ENCODE data around the gene NASP. TPM values are rescaled to one million over a fixed set of nuclear protein-coding genes. Genes with fewer than 3 reads are reported as not detected.

Gene NASP
- total and polyA plus RNA-seq, 2 experiments from 2014 or later = 68.6 to 82.6 TPM

DNA sequence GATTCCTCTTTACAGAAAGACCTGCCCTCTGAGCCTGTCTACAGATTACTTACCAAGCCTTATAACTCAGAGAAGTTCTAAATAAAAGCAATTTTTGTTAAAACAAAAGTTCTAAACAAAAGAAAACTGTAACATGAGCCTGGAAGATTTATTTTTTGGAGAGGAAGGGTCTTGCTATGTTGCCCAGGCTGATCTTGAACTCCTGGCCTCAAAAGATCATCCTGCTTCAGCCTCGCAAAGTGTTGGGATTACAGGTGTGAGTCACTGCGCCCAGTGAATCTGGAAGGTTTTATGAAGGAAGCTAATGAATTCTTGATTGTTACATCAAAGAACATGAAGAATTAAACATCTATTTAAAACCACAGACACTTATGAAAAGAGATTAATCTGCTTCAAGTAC lies 75.4 kb downstream of the NASP start:
- peak overlapping the region; percentile 4 for H3K4me2 ChIP-seq
- peaks cover 45% of the 10 kb centered on the region for H4K20me1 ChIP-seq (ENCODE audit: insufficient read depth, poor library complexity, severe bottlenecking)
- H3K9me3 ChIP-seq (ENCODE audit: low read depth) = no peaks in the 10 kb centered on the region
- no peaks in the 10 kb centered on the region for H3K9me2 ChIP-seq (replicated peaks; ENCODE audit: insufficient read depth)
- H3K79me2 ChIP-seq = peaks cover 94% of the 10 kb centered on the region
- no peak for DNase-seq (ENCODE audit: low spot score)
- no peak overlapping the region for H2AFZ ChIP-seq
- H3K36me3 ChIP-seq (replicated peaks; ENCODE audit: insufficient read depth, low read depth) = no peaks in the 10 kb centered on the region
- H3K27me3 ChIP-seq = no peaks in the 10 kb centered on the region
- peaks cover 6% of the 10 kb centered on the region for H3K4me1 ChIP-seq (ENCODE audit: insufficient read depth)
- H3K27ac ChIP-seq = peak overlapping the region; percentile 14
- WGBS (ENCODE audit: low lambda C conversion rate, missing lambda C conversion rate) = 97% methylated on average over 2 of the region's 2 CpGs
- TF ChIP-seq CTCF (IDR thresholded peaks at IDR 0.05; ENCODE audit: poor library complexity) = no peak
- H3K4me3 ChIP-seq = no peak overlapping the region

DNA sequence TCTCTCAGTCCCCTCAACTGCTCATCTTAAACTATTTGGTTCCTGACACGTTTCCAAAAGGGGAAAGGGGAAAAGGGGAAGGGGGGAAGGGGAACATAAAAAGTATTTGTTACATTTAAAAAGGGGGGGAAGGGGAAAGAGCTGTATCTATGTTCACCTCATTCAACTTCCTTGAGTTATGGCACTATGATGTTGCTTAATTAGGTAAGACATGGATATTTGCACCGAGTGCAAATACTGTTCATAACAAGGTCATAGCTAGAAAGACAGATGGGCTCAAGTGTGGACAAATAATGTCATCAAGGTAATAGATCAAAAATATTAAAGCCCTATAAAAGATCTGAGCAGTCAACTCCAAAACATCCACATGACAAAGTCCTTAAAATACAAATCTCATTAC lies 76.5 kb downstream of the NASP start:
- Histone ChIP-seq H3K27me3 (no peaks in the 10 kb centered on the region), H3K4me2 (no peak overlapping the region), H3K4me3 (no peak overlapping the region), H2AFZ (no peak overlapping the region), H3K4me1 (ENCODE audit: insufficient read depth) (peaks cover 6% of the 10 kb centered on the region), H4K20me1 (ENCODE audit: insufficient read depth, poor library complexity, severe bottlenecking) (peaks cover 57% of the 10 kb centered on the region), H3K9me3 (ENCODE audit: low read depth) (no peaks in the 10 kb centered on the region), H3K36me3 (replicated peaks; ENCODE audit: insufficient read depth, low read depth) (no peaks in the 10 kb centered on the region), H3K79me2 (peaks cover 94% of the 10 kb centered on the region), H3K9me2 (replicated peaks; ENCODE audit: insufficient read depth) (no peaks in the 10 kb centered on the region), H3K27ac (no peak overlapping the region)
- DNase-seq (ENCODE audit: low spot score) = no peak
- TF ChIP-seq CTCF (IDR thresholded peaks at IDR 0.05; ENCODE audit: poor library complexity) (no peak), EZH2phosphoT487 (IDR thresholded peaks at IDR 0.05; ENCODE audit: low read depth, severe bottlenecking, unreplicated experiment) (no peak), EZH2 (IDR thresholded peaks at IDR 0.05; ENCODE audit: borderline replicate concordance) (no peak)
- 94% methylated on average over 2 of the region's 2 CpGs for WGBS (ENCODE audit: low lambda C conversion rate, missing lambda C conversion rate)

DNA sequence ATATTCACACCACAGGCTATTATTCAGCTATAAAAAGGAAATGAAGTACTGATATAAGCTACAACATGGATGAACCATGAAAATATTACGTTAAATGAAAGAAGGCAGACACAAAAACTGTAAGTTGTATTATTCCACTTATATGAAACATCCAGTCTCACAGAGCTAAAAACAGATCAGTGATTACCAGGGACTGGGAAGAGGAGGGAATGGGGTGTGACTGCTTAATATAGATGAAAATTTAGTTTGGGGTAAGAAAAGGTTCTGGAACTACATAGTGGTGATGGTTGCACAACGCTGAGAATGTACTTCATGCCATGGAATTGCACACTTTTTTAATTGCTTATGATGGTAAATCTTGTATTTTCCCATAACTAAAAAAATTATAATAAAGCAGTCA lies 83.0 kb downstream of the NASP start:
- Histone ChIP-seq H3K4me1 (ENCODE audit: insufficient read depth) (peaks cover 14% of the 10 kb centered on the region), H3K79me2 (peaks cover 100% of the 10 kb centered on the region), H3K4me3 (no peak overlapping the region), H3K9me3 (ENCODE audit: low read depth) (no peaks in the 10 kb centered on the region), H3K27me3 (no peaks in the 10 kb centered on the region), H3K27ac (no peak overlapping the region), H3K36me3 (replicated peaks; ENCODE audit: insufficient read depth, low read depth) (no peaks in the 10 kb centered on the region), H2AFZ (no peak overlapping the region), H4K20me1 (ENCODE audit: insufficient read depth, poor library complexity, severe bottlenecking) (peaks cover 95% of the 10 kb centered on the region), H3K9me2 (replicated peaks; ENCODE audit: insufficient read depth) (no peaks in the 10 kb centered on the region), H3K4me2 (no peak overlapping the region)
- 98% methylated on average over 2 of the region's 2 CpGs for WGBS (ENCODE audit: low lambda C conversion rate, missing lambda C conversion rate)
- no peak for DNase-seq (ENCODE audit: low spot score)
- TF ChIP-seq EZH2phosphoT487 (IDR thresholded peaks at IDR 0.05; ENCODE audit: low read depth, severe bottlenecking, unreplicated experiment) = no peak
- no peak for TF ChIP-seq EZH2 (IDR thresholded peaks at IDR 0.05; ENCODE audit: borderline replicate concordance)
- no peak for TF ChIP-seq CTCF (IDR thresholded peaks at IDR 0.05; ENCODE audit: poor library complexity)

Measured in hepatocyte (in vitro differentiated cells).